Measurements from ENCODE around the gene PCOLCE2.

GRCh38 chr3:142889212-142890014 lies 530 bp upstream of the PCOLCE2 start:
- TF ChIP-seq POLR2A (IDR thresholded peaks at IDR 0.05) (no peak), CTCF (IDR thresholded peaks at IDR 0.05) (no peak)

All from transverse colon (tissue), 3 donors.